Mucosa of rectum (tissue), 2 donors: ENCODE data around the gene GABRR3.
"Not testable (repeated sequence)": the region's sequence is repeated elsewhere in the genome, so short reads cannot be mapped to it uniquely, and the experiment has no call there.

Experiments
- H3K27ac ChIP-seq, 2 donors: one replicate each; pipeline ENCODE4 v1.7.0; 2013; ENCODE audit warnings: inconsistent platforms in 2 of 2, low read depth in 2 of 2, low read length in 2 of 2
- H3K27me3 ChIP-seq, 2 donors: one replicate each; pipeline ENCODE4 v1.7.0; 2013; ENCODE audit warnings: low read length in 2 of 2; ENCODE audit not compliant: control insufficient read depth in 2 of 2, insufficient read depth in 2 of 2
- H3K36me3 ChIP-seq, 2 donors: one replicate each; pipeline ENCODE4 v1.7.0; 2013; ENCODE audit warnings: low read length in 2 of 2; ENCODE audit not compliant: control insufficient read depth in 2 of 2, insufficient read depth in 2 of 2
- H3K4me1 ChIP-seq, 2 donors: one replicate each; pipeline ENCODE4 v1.7.0; 2013; ENCODE audit warnings: low read length in 2 of 2, mild to moderate bottlenecking in 1 of 2; ENCODE audit not compliant: control insufficient read depth in 2 of 2, insufficient read depth in 2 of 2
- H3K4me3 ChIP-seq, 2 donors: one replicate each; pipeline ENCODE4 v1.7.0; 2013; ENCODE audit warnings: low read length in 2 of 2
- H3K9ac ChIP-seq, 2 donors: one replicate each; pipeline ENCODE4 v1.7.0; 2013; ENCODE audit warnings: low read length in 2 of 2, low read depth in 1 of 2, mild to moderate bottlenecking in 1 of 2
- H3K9me3 ChIP-seq, 2 donors: one replicate each; pipeline ENCODE4 v1.7.0; 2013; ENCODE audit warnings: low read length in 2 of 2; ENCODE audit not compliant: control insufficient read depth in 2 of 2
- donor health status: healthy.
- donor health status: Normal muscosa, but diverticular disease.

The GABRR3 gene

DNA sequence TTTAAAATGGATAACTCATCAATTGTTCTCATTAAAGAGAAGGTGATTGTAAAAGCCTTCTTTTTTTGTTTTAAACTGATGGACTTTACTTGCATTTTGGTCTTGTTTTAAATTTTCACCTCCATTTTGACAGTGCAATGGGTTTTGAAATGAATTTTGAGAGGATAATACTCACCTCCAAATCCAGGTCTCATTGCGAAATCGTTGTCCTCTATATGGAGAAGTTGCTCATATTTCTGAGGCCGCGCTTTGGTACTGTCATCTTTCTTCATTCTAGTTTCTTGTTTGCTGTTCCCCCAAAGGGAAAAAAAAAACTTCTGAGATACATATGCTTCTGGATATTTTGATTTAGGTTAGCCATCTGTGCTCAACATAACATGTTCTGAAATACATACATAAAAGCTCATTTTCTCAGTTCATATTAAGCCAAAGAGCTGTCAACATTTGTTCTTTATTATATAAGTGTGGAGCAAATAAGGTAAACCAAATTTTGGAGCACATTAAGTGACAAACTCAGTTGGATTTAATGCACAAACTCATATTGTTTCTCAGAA lies 9.6 kb downstream of the GABRR3 start:
- Histone ChIP-seq H3K4me3 (no peak overlapping the region), H3K27me3 (no peaks in the 10 kb centered on the region), H3K4me1 (no peaks in the 10 kb centered on the region), H3K9me3 (no peaks in the 10 kb centered on the region), H3K27ac (no peak overlapping the region), H3K9ac (no peak overlapping the region), H3K36me3 (no peaks in the 10 kb centered on the region)

DNA sequence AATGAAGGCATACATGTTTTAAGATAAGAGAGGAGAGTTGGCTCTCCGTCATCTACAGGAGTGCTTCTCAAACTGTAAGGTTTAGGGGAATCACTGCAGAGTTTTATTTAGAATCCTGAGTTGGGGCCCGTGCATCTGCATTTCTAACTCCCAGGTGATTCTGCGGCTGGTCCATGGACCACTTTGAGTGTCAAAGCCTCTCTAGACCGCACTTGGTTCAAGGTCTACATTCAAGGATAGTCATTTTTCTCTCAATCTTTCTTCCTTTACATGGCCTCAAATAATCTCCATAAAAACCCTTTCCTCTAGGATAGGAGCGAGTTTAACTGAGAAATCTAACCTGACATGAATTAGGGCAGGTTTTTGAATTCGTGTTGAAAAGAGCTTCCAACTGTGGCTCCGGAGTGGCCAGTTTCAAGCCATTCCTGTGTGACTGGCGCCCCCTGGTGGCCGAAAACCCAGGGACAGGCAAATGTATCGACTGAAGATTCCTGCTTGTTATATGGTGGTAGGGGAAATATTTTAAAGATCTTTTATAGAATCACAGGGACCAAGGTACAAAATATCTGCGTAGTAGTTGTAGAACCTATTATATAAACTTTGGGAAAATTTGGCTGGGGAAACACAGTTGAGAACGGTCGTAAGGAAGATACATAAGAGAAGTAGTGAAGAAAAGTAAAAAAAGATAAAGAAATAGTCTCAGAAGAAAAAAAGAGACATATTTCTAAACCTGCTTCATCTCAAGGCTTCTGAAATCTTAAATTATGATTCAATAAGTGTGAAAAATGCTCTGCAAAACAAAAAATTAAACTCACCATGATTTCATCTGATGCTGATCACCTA lies 11.9 kb downstream of the GABRR3 start:
- Histone ChIP-seq H3K4me3 (no peak overlapping the region), H3K4me1 (no peaks in the 10 kb centered on the region), H3K9ac (no peak overlapping the region), H3K27me3 (no peaks in the 10 kb centered on the region), H3K36me3 (no peaks in the 10 kb centered on the region), H3K9me3 (no peaks in the 10 kb centered on the region), H3K27ac (no peak overlapping the region)

DNA sequence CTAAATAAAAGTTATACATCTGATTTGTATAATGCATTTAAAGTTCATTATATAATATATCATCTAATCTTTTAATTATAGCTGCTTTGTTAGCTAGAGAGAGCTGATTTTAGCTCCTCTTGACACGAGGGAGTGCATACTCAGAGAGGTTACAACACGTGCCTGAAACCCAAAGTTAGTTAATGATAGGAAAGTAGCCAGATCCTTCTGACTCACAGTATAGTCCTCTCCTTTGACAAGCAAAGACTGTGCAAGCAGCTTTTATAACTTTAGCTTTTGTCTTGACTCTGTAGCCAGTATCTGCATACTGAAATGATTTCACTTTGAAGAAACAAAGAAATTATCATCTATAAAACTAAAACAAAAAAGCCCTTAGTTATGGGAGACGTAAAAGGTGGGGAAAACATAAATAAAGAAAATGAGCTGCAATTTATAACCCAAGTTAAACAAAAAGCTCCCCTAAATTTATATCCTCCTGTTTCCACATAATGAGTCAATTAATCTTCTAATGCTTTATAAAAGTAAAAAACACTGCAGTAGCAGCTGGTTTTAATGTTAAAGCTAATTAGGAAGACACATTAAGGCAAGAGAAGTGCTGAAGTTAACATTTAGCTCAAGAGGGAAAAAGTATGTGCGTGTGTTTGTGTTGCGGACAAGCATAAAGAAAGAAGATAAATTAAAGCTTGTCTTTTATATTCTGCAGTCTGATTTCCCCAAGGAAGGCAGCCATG lies 13.1 kb downstream of the GABRR3 start:
- Histone ChIP-seq H3K27me3 (no peaks in the 10 kb centered on the region), H3K4me3 (no peak overlapping the region), H3K9me3 (no peaks in the 10 kb centered on the region), H3K9ac (no peak overlapping the region), H3K4me1 (no peaks in the 10 kb centered on the region), H3K36me3 (no peaks in the 10 kb centered on the region), H3K27ac (no peak overlapping the region)

DNA sequence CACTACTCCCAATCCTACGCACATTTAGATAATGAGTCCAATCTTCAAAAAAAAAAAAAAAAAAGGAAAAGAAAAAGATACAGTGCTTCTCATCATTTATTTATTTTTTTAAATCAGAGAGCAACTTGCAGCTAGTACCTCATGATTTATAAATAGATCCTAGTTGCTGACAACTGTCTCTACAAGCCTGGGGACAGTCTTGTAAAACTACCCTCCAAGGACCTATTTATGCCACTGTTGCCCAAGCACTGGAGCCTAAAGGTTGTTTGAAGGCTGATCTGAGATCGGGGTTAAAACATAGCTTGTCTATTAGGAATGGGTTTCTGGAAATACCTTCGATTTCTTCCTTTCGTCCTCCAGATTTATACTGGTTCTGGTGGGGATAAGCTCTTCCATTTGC lies 14.7 kb downstream of the GABRR3 start:
- Histone ChIP-seq H3K9ac (no peak overlapping the region), H3K9me3 (no peaks in the 10 kb centered on the region), H3K36me3 (no peaks in the 10 kb centered on the region), H3K27me3 (no peaks in the 10 kb centered on the region), H3K27ac (no peak overlapping the region), H3K4me1 (no peaks in the 10 kb centered on the region), H3K4me3 (no peak overlapping the region)

DNA sequence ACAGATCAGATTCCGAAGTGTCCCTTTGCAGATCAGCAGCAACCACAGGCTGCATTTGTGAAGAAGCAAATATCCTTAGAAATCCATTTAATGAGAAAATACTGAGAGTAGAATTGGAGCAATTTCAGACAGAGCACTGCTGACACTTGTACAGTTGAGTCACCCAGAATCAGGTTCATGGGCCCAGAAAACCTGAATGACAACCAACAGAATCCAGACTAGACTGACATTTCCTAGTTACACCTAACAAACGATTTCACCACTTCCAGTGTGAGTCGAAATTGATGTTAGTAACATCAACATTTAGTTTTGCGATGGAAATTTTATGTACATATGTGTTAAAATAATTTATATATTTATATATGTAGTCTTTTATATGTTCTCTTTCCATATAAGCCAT lies 16.8 kb downstream of the GABRR3 start:
- H3K4me1 ChIP-seq = no peaks in the 10 kb centered on the region
- no peak overlapping the region for H3K9ac ChIP-seq
- no peaks in the 10 kb centered on the region for H3K36me3 ChIP-seq
- no peak overlapping the region for H3K4me3 ChIP-seq
- H3K27ac ChIP-seq = no peak overlapping the region
- H3K27me3 ChIP-seq = no peaks in the 10 kb centered on the region
- no peaks in the 10 kb centered on the region for H3K9me3 ChIP-seq

DNA sequence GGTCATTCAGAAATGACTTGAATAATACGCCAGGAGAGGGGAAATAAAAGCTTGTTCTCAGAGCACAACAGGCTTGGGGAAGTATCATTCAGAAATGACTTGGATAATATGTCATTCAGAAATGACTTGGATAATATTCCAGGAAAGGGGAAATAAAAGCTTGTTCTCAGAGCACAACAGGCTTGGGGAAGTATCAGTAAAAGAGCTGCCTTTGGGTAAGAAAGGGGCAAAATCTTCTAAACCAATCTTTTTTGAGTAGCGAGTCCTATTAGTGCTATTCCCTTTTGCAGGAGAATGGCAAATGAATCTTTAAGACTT lies 20.9 kb downstream of the GABRR3 start:
- no peaks in the 10 kb centered on the region for H3K27me3 ChIP-seq
- H3K4me3 ChIP-seq = no peak overlapping the region
- no peak overlapping the region for H3K27ac ChIP-seq
- no peaks in the 10 kb centered on the region for H3K4me1 ChIP-seq
- H3K36me3 ChIP-seq = no peaks in the 10 kb centered on the region
- H3K9ac ChIP-seq = no peak overlapping the region
- H3K9me3 ChIP-seq = no peaks in the 10 kb centered on the region

DNA sequence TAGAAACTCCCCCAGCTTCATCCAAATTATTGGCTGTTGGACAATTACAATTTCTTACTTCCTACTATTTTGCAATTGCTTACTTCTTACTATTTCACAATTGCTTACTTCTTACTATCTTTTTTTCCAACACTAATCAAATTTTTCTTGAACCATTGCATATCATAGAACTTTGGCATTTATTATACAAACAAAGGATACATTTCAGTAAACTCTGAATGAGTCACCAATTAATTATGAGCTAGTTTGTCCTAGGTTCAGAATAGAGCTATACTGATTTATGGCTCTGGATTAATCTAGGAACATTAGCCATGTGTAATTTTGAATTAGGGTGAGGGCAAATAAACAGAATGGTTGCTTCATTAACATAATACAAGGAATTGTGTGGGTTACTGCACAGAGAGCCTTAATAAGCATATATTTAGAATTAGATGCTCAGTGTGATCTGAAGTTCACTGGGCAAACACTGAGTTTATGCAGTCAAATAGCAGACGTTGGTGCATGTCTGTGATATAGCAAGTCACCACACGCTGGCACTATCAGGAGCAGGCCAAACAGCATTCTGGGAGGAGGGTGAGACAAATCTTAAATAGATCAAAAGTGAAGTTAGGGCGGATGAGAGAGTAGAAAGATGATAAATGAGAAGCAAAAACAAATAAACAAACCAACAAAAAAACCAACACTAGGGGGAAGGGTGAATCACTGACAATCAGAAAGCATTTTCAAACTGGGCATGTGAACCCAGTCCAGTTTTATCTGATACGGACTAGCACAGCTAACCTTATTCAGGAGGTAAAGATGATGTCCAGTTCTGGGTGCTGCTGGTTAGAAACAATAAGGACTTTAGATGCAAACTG lies 21.5 kb downstream of the GABRR3 start:
- no peaks in the 10 kb centered on the region for H3K4me1 ChIP-seq
- no peak overlapping the region for H3K9ac ChIP-seq
- H3K36me3 ChIP-seq = no peaks in the 10 kb centered on the region
- no peak overlapping the region for H3K27ac ChIP-seq
- no peak overlapping the region for H3K4me3 ChIP-seq
- no peaks in the 10 kb centered on the region for H3K9me3 ChIP-seq
- no peaks in the 10 kb centered on the region for H3K27me3 ChIP-seq

DNA sequence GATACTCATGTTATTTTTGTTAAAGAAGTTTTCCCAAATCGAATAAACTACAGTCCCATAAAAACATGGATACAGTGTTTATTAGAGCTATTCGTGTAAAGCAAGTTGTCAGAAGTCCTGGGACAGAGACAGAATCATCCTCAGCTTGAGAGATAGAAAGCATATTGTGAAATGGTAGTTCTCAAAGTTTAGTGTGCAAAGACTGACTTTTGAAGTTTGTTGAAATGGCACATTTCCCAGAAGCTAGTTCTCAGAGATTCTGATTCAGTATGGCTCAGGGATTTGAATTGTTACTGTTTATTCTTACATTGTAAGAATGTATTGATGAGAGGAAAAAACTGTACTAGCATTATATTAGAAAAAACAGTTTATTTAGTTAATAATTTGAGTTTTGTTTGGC lies 22.1 kb downstream of the GABRR3 start:
- Histone ChIP-seq H3K36me3 (no peaks in the 10 kb centered on the region), H3K9me3 (no peaks in the 10 kb centered on the region), H3K9ac (no peak overlapping the region), H3K4me1 (no peaks in the 10 kb centered on the region), H3K4me3 (no peak overlapping the region), H3K27ac (no peak overlapping the region), H3K27me3 (no peaks in the 10 kb centered on the region)

DNA sequence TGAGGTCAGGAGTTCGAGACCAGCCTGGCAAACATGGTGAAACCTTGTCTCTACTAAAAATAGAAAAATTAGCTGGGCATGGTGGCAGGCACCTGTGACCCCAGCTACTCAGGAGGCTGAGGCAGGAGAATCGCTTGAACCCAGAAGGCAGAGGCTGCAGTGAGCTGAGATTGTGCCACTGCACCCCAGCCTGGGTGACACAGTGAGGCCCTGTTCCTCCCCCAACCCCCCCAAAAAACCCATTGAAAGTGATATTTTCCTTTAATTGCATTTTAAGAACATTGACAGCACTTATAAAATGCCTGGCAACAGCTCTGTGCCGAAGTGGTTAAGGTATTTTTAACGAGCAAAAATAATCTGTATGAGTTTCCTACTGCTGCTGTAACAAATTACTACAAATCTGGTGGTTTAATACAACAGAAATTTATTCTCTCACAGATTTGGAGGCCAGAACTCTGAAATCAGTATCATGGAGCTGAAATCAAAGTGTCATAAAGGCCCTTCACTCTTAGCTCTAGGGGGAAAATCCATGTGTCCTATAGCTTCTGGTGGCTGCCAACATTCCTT lies 24.1 kb downstream of the GABRR3 start:
- not testable (repeated sequence) for H3K9ac ChIP-seq, H3K36me3 ChIP-seq, H3K27ac ChIP-seq, H3K27me3 ChIP-seq, H3K4me3 ChIP-seq, H3K9me3 ChIP-seq, H3K4me1 ChIP-seq
